GM19351 (cell line): ENCODE data around the gene SNPH.

Source experiments
- ATAC-seq: cut with Tn5 transposase; IDR thresholded peaks from one replicate; pipeline ENCODE4 v1.9.1; 2021; ENCODE audit warnings: mild to moderate bottlenecking, moderate library complexity; ENCODE audit not compliant: unreplicated experiment

The SNPH gene

GRCh38 chr20:1263853-1264252 lies 2.2 kb upstream of the SNPH start:
- ATAC-seq, result no peak

- ATAC-seq, result no peak
Observed at GRCh38 chr20:1264727-1265126, 1.4 kb upstream of the SNPH start.

DNA sequence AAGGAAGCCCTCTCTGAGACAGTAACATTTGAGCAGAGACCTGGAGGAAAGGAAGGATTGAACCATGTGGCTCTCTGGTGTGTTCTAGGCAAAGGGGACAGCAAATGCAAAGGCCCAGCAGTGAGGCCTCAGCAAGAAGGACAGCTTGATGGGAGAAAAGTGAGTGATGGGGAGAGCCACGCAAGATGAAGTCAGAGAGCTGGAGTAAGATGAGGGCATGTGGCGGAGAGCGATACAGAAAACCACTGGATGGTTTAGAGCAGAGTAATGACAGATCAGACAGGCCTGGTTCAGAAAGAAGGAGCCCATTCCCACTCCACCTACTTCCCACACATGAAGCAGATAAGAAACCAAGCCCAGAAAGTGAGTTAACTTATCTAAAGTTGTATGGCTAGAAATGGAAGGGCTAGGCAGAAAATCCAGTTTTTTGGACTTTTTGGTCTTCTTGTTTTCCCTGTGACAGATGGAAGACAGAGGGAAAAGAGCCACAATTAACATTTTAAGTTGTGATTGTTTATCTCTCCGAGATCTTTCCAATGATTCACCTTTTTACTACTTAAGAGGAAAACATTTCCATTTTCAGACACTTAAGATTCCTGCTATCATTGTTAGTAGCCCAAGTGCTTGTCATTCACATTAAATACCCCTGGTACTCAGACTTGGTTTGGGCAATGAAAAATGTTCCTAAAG lies 723 bp upstream of the SNPH start:
- no peak for ATAC-seq

GRCh38 chr20:1265916-1266166 lies 253 bp upstream of the SNPH start:
- ATAC-seq, result no peak

DNA sequence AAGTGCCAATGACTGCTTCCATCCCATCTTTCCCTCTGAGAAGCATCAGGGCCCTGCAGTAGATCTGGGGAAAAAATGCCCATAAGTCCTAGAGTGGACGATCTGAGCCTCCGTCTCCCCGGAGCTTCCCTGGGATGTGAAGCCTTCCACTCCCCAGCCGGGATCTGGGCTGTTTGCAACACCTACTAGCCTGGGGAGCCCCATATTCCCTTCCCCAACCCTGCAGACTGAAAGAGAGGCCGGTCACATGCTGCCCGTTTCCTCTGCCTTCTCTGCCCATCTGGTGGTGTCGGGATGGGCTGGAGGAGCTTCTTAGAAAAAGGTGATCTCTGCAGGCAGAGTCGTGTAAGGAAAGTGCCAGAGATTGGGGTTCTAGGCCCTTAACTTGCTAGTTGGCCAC lies 1.1 kb downstream of the SNPH start:
- no peak for ATAC-seq

DNA sequence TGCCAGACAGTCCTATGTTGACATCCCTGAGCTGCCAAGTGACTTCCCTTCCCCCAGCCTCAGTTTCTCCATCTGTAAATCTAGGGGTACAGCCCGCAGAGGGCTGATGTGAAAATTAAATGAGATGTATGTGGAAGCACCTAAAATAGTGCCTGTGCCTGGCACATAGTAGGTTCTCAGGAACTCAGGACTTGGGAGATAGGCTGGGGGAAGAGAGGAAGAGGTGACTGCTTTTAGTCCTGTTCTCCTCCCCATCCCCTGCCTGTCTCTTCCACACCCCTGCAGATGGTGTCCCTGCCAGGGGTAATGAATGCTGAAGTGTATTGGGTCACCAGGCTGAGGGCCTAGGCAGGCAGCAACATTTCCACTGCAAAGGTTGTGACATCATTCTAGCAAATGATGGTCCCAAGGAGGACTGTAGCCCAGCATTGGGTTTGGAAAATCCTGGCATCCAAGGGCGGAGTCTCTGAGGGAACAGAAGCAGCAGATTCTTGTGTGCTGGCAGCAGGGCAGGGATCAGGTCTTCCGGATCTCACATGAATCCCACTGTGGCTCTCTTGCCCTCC lies 1.8 kb downstream of the SNPH start:
- ATAC-seq, result no peak

DNA sequence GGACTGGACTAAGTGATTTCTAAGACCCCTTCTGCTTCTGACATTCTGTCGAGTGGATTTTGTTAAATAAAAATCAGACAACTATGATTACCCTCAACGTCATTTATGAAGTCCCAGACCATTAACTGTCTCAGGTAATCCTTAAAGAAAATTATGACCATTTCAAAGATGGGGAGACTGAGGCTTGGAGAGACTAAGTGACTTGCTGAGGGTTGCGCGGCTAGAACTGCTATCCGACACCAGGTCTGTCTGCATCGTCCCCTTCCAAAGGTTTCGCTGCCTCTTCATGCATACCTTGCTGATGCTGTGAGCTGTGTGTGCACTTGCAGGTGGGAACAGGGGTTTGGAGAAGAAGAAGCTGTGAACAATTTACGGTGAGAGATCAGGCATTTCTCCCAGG lies 3.1 kb downstream of the SNPH start:
- no peak for ATAC-seq

GRCh38 chr20:1269850-1270249 lies 3.8 kb downstream of the SNPH start:
- no peak for ATAC-seq

GRCh38 chr20:1272368-1273100 lies 6.4 kb downstream of the SNPH start:
- no peak for ATAC-seq

- ATAC-seq, result no peak
Observed at GRCh38 chr20:1273366-1273765, 7.3 kb downstream of the SNPH start.

DNA sequence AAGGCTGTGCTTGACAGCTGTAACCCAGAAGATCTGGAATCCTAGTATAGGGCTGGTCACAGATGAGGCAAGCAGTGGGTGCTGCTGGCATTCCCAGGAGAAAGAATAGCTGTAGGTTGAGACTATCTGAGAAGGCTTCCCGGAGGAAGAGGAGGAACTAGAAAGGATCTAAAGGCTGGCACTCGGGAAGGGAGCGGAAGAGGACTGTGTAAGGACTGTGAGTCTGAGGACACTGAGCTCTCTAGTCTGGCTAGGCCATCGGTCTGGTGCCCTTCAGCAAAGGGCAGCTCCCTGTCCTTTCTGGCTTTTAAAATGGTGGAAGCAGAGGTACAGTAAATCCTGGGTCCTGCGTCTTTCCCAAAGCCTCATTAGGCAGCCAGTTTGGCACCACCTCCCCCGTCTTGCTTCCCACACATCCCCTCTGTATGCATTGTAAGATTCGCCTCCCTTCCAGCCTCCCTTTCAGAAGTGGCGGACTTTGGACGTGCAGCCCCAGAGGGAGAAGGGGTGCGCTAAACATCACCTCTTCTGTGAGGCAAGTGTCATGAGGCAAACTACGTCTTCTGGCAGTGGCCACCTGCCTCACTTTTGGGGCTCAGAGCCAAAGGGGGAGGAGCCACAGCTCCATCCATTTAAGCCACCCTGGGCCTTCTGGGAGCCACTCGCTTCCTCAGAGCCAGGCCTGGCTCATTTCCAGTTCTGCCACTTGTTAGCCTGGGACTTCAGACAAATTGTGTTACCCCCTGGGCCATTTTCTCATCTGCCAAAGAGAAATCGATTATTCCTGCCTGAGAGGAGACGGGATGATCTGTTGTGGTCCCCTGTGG lies 8.6 kb downstream of the SNPH start:
- ATAC-seq, result no peak

DNA sequence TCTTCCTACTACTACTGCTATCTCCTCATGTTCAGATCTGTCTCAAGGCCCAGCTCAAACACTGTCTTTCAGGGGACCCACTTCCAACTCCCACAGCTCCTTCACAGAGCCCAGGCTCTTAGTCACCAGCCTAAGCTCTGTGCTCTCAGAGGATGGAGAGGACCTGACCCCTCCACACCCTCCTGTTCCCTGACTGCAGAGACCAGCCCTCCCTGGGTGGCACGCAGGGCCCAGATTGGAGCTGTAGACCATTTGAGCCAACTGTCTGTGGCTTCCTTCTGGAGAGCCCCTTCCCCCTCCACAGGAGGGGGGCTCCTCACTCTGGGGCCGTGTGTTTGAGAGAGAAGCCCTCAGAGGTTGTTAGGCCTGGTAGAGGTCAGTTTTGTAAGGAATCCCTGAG lies 9.8 kb downstream of the SNPH start:
- ATAC-seq, result no peak

GRCh38 chr20:1277529-1278322 lies 11.6 kb downstream of the SNPH start:
- ATAC-seq, result no peak

- no peak for ATAC-seq
Observed at GRCh38 chr20:1278993-1279392, 12.9 kb downstream of the SNPH start.

- no peak for ATAC-seq
Observed at GRCh38 chr20:1280195-1281102, 14.4 kb downstream of the SNPH start.

DNA sequence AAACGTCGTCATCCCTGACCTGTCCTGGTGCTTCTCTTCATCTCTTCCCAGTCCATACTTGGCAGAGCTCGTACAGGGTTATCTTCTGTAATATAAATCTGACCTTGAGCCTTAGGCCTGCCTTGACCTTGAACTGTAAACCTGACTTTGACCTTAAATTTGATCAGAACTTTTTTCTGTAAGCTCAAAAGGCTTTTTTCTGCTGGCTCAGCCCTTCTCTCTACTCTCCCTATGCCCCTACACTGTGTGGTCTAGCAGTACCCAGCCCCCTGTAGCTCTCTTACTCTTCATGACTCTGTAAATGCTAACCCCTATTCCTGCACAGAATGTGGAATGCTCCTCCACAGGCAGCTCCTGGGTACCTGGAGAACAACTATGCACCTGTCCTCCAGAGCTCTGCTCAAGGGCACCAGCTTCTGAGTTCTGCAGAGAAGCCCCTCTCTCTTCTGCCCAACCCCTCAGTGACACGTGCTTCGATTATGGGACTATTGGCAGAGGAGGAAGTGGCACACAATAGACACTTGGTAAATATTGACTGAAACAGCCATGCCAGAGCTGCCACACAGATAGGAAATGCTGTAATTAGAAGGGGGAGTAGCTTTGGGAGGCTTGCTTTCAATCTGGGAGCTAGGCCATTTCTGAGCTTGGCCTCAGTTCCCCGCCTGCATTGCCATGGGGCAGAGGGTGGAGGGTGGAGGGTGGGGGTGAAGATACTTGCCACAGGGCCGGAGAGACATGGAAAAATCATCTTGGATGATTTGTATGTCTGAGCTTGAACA lies 15.4 kb downstream of the SNPH start:
- no peak for ATAC-seq

- ATAC-seq, result no peak
Observed at GRCh38 chr20:1282966-1283365, 16.9 kb downstream of the SNPH start.

GRCh38 chr20:1283522-1284510 lies 17.7 kb downstream of the SNPH start:
- ATAC-seq, result no peak
